ENCODE results near the gene MTHFSD. TPM values are rescaled to one million over a fixed set of nuclear protein-coding genes. Genes with fewer than 3 reads are reported as not detected.

Gene MTHFSD
- total and polyA plus RNA-seq, 10 of the 15 experiments (the other 5 are each of a cell fraction or from before 2014, with no cell fraction given) = 2.2 to 24.5 (median 18.1) TPM

DNA sequence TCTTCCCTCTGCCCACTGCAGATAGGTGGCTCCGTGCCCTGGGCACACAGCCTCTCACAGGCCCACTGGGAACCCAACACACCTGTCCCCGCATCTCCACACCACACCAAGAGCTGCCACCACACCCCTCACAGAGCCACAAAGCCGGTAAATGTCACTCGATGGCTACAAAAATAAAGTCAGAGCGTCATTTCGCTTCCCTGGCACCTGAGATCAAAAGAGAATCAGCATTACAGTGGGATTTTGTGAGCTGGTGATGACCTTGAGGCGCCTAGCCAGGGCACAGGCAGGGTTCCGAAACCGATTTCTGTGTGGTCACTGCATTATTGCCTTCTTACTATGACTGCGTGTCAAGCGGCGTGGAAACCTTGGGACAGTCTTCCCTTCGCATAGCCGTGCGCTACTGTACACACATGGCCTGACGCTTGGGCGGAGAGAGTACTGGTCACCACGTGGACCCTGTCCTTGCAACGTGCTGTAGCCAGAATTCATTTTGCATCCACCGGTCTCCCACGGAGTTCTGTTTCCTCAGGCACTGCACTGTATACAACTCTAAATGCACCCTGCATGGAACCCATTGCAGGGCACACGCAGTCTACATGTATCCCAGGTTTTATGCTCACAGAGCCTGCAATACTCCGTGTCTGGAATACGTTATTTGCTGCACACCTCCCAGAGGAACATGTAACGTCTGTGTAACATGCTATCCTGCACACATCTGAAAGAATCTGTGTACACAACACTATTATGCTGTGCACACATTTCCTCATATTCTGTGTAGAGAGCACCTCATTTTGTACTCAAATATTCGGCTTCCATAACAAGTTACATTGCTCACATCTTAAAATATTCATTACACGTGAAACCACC is 50.5 kb downstream of the MTHFSD start:
- Histone ChIP-seq H3K27me3 (replicated peaks in 1 of 2; ENCODE audit: control insufficient read depth in 2 of 2, insufficient read depth in 2 of 2, low read length in 1 of 2) (peaks cover 35 to 46% of the 10 kb centered on the region in 2 experiments), H3K4me1 (ENCODE audit: control insufficient read depth, insufficient read depth, low read length) (no peaks in the 10 kb centered on the region; the same call in 1 of the 2 replicates), H3K36me3 (ENCODE audit: control insufficient read depth in 2 of 2, insufficient read depth in 2 of 2, low read length in 1 of 2) (no peaks in the 10 kb centered on the region), H4K20me1 (ENCODE audit: control insufficient read depth, insufficient read depth) (no peaks in the 10 kb centered on the region; the same call in 1 of the 2 replicates), H3K27ac (ENCODE audit: control insufficient read depth, insufficient read depth) (no peak overlapping the region), H3K9me3 (replicated peaks; ENCODE audit: control insufficient read depth, insufficient read depth, low read length) (no peaks in the 10 kb centered on the region), H3K9ac (ENCODE audit: control insufficient read depth, insufficient read depth, low read length) (no peak overlapping the region), H3K4me2 (ENCODE audit: control insufficient read depth, insufficient read depth) (no peak overlapping the region), H3K4me3 (no peak overlapping the region), H3K79me2 (ENCODE audit: control insufficient read depth, insufficient read depth, low read length) (no peaks in the 10 kb centered on the region), H2AFZ (ENCODE audit: control insufficient read depth, low read depth, low read length) (no peak overlapping the region)
- BruUV-seq (replicated peaks) = no TSS peak
- intact Hi-C loops (cut with micrococcal nuclease; ENCODE audit: unreplicated experiment) = no loop called here
- POLR2A ChIA-PET = no interaction called here
- FAIRE-seq (no peak), DNase-seq (ENCODE audit: low read depth, low spot score) (no peak), ATAC-seq (no peak)
- WGBS (ENCODE audit: insufficient coverage, insufficient replicate concordance, low lambda C conversion rate, missing lambda C conversion rate) = 15% methylated on average over 27 of the region's 27 CpGs
- RAD21 ChIA-PET (ENCODE audit: unreplicated experiment) = no interaction called here
- CTCF ChIA-PET = no interaction called here
- in situ Hi-C loops (cut with MboI) = no loop called here
- TF ChIP-seq JUNB (IDR thresholded peaks at IDR 0.05) (no peak), SRF (IDR thresholded peaks at IDR 0.05; ENCODE audit: low read depth in 2 of 2, low read length in 2 of 2) (no peak), CHD4 (IDR thresholded peaks at IDR 0.05) (no peak), CREM (IDR thresholded peaks at IDR 0.05; ENCODE audit: low read depth) (no peak), SREBF2 (IDR thresholded peaks at IDR 0.05; ENCODE audit: low read length) (no peak), ZNF207 (IDR thresholded peaks at IDR 0.05; ENCODE audit: borderline replicate concordance) (no peak), CHD2 (IDR thresholded peaks at IDR 0.05; ENCODE audit: borderline replicate concordance, low read depth, low read length) (no peak), EZH2 (IDR thresholded peaks at IDR 0.05; ENCODE audit: borderline replicate concordance, control insufficient read depth, low read depth, low read length) (no peak), ZBED1 (IDR thresholded peaks at IDR 0.05; ENCODE audit: borderline replicate concordance) (no peak), ZNF622 (IDR thresholded peaks at IDR 0.05) (no peak)
- TF ChIP-seq, protein P1, sequence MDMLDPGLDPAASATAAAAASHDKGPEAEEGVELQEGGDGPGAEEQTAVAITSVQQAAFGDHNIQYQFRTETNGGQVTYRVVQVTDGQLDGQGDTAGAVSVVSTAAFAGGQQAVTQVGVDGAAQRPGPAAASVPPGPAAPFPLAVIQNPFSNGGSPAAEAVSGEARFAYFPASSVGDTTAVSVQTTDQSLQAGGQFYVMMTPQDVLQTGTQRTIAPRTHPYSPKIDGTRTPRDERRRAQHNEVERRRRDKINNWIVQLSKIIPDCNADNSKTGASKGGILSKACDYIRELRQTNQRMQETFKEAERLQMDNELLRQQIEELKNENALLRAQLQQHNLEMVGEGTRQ (IDR thresholded peaks at IDR 0.05; ENCODE audit: borderline replicate concordance, low read depth, low read length) = no peak
- TF ChIP-seq, protein P2, sequence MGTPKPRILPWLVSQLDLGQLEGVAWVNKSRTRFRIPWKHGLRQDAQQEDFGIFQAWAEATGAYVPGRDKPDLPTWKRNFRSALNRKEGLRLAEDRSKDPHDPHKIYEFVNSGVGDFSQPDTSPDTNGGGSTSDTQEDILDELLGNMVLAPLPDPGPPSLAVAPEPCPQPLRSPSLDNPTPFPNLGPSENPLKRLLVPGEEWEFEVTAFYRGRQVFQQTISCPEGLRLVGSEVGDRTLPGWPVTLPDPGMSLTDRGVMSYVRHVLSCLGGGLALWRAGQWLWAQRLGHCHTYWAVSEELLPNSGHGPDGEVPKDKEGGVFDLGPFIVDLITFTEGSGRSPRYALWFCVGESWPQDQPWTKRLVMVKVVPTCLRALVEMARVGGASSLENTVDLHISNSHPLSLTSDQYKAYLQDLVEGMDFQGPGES (IDR thresholded peaks at IDR 0.05) = no peak
- SMC1A ChIA-PET (ENCODE audit: uncharacterized antibody, unreplicated experiment) = no interaction called here

All from GM12878 (cell line).